A549 treated with DMSO at 1 μM for 4 hours (cell line): Measurements from ENCODE around the gene KIF1A. TPM values are rescaled to one million over a fixed set of nuclear protein-coding genes. Genes with fewer than 3 reads are reported as not detected.

Experiments used
- total RNA-seq: library from RNA; stranded (reverse); fragments of 200-300 nt; extraction: Qiagen RNA extraction; gene quantifications from 5 replicates; pipeline ENCODE4 v1.2.3, GENCODE V29; 2022; ENCODE audit warnings: low read depth

Gene KIF1A
- 0.62 to 0.84 TPM (median 0.78 TPM) in 5 replicates for total RNA-seq

DNA sequence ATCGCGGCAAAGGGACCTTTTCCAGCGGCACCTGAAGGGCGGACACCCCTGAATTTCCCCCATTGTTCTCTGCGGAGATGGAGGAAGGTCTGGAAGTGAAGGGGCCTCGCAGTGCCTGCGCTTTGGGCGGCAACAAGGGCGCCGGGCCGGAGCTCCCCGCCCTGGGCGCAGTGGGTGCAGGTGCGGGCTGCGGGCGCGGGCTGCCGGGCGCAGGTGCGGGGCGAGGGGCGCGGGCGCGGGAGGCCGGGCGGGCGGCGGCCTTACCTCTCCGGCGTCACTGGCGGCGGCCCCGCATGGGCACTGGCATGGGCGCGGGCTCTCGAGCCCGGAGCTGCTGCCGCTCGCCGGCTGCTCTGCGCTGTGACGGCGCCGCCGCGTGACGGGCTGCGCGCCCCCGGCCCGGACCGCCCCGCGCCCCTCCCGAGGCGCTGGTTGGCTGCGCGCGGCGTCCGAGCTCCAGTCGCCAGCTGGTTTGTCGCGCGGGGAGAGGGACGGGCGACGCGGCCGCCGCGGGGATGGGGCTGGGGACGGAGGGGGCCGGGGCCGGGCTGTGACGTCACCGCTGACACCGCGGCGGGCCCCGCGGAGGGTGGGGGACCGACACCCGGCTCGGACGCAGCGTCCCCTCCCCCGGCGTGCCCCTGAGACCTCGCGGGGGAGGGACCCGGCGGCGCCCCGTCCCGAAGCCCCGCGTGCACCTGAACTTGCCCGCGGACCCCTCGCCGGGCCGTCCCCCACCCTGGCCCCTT, at the start of gene KIF1A:
Gene KIF1A, minus strand, starts transcription at position 362 of the 749 bp plus-strand sequence. CDS start 22,467 bp downstream, outside the sequence.

DNA sequence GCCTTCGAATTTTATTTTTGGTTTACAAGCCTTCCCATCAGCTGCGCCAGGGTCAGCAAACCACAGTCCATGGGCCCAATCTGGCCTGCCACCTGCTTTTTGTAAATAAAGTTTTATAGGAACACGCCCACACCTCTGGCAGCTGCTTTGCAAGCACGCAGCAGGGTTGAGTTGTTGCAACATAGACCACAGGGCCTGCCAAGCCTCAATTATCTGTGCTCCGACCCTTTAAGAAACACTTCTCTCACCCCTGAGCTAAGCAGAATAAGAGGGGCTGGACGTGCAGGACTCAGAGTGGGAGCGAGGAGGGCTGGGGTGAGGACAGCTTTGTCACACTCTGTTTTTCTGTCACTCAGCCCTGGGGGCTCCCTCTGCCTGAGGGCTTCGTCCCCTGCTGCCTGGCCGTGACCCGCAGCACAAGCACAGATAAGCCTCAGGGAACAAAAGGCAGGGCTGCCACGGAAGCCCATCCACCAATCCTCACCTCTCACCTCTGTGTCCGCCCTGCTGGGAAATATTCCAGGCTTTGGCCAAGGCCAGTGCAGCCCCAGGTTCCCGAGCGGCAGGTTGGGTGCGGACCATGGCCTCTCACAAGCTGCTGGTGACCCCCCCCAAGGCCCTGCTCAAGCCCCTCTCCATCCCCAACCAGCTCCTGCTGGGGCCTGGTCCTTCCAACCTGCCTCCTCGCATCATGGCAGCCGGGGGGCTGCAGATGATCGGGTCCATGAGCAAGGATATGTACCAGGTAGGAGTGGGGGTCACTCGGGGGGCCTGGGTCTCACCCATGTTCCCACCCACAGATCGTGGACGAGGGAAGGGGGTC, 48.5 kb upstream of the KIF1A start, which contains the start of gene AGXT:
Gene AGXT, plus strand, starts transcription at position 539 of the 823 bp plus-strand sequence. Its CDS starts 42 bp downstream, at position 581.

DNA sequence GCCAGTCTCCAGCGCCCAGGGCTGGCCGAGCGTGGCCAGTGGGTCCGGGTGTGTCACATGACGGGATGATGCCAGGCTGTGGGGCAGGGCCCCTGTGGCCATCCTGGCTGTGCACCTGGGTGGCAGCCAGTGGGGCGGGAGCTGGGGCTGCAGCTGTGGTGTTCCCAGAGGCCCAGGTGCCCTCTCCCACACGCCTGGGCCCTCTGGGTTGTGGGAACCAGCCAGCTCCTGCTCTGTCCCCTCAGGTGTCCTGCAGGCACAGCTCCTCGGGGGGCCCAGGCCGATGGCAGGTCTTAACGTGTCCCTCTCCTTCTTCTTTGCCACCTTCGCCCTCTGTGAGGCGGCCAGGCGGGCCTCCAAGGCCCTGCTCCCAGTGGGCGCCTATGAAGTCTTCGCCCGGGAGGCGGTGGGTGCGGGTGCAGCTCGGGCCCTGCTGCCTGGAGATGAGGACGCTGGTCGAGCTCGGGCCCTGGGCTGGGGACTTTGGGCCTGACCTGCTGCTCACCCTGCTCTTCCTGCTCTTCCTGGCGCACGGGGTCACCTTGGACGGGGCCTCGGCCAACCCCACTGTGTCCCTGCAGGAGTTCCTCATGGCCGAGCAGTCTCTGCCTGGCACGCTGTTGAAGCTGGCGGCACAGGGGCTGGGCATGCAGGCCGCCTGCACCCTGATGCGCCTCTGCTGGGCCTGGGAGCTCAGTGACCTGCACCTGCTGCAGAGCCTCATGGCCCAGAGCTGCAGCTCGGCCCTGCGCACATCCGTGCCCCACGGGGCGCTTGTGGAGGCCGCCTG, 128.2 kb downstream of the KIF1A start, which contains the start of gene AQP12A:
Gene AQP12A, plus strand, starts transcription at position 236 of the 790 bp plus-strand sequence. Its CDS starts 48 bp downstream, at position 284.

GRCh38 chr2:240682431-240683224, 137.4 kb downstream of the KIF1A start, which contains the start of gene AQP12B:
Gene AQP12B, minus strand, starts transcription at chr2:240682885. Its CDS starts 48 bp downstream, at chr2:240682837.

Other genes starting within 250 kb of the KIF1A start
- 13.3 to 24.8 TPM (median 22.3 TPM) in 5 replicates for gene CAPN10, start 233.5 kb downstream of the KIF1A start, total RNA-seq
- gene GPR35, start 194.7 kb downstream of the KIF1A start, total RNA-seq = 0.58 to 1.2 TPM (median 0.75 TPM) in 5 replicates
- not detected in 5 replicates for gene AQP12B, start 137.3 kb downstream of the KIF1A start, total RNA-seq
- gene AQP12A, start 128.4 kb downstream of the KIF1A start, total RNA-seq = not detected in 5 replicates
- gene AGXT, start 48.6 kb upstream of the KIF1A start, total RNA-seq = not detected in 5 replicates
- 0.05 to 0.15 TPM (median 0.08 TPM) in 4 of 5 replicates, not detected in the other for gene MAB21L4, start 75.9 kb upstream of the KIF1A start, total RNA-seq
- gene CROCC2, start 86.1 kb upstream of the KIF1A start, total RNA-seq = not detected in 5 replicates
- 0.38 to 0.65 TPM (median 0.48 TPM) in 5 replicates for gene SNED1, start 178.4 kb upstream of the KIF1A start, total RNA-seq